HepG2 (cell line): ENCODE measurements around the gene TP63. TPM values are rescaled to one million over a fixed set of nuclear protein-coding genes. Genes with fewer than 3 reads are reported as not detected.

ENCODE experiments used
- ATAC-seq: fragments of 200-7000 bp; cut with Tn5 transposase; 3 replicates; pipeline ENCODE4 v1.9.1; 2020; ENCODE audit warnings: mild to moderate bottlenecking, moderate library complexity
- BruUV-seq: library from RNA; stranded (reverse); fragments of 400-500 nt; replicated peaks from 2 replicates; lab custom pipeline; 2021; lab: Mats Ljungman, UMichigan
- CTCF ChIA-PET: fragments of 300-600 bp; formaldehyde crosslinking; extraction: SDS; loops from one replicate; lab custom pipeline; 2021; ENCODE audit warnings: low total read pairs, inconsistent platforms, low intra/inter-chr PET ratio; lab: Yijun Ruan, JAX
- POLR2A ChIA-PET: fragments of 350-600 bp; sonication (Branson Sonifier 250); formaldehyde crosslinking; loops from one replicate; lab custom pipeline; 2020; ENCODE audit warnings: antibody characterized with exemption, inconsistent platforms; lab: Yijun Ruan, JAX
- DNase-seq: peaks from one replicate; pipeline ENCODE4 v3.0.0-alpha.2; 2015; ENCODE audit warnings: low spot score
- FAIRE-seq: peaks from 3 replicates; lab custom pipeline; 2011; peaks lifted over from hg19 to GRCh38; lab: Jason Lieb, UNC
- H2AFZ ChIP-seq: one replicate; pipeline ENCODE4 v1.6.1; 2011; ENCODE audit warnings: low read length, inconsistent platforms
- H3K27ac ChIP-seq: fragments of 300-600 bp; 3 replicates; pipeline ENCODE4 v1.8.0; 2011; ENCODE audit warnings: mixed run types, mild to moderate bottlenecking, mixed read lengths, low read length, inconsistent platforms; ENCODE audit not compliant: insufficient read depth; ENCODE audit errors: extremely low read length
- H3K27me3 ChIP-seq, 2 experiments: fragments of 200-600 bp in 1 of 2; 2 replicates in 1 of 2; 3 replicates in 1 of 2; pipeline versions ENCODE4 v1.6.0 to v1.8.0; 2011; ENCODE audit warnings: low read length in 2 of 2, mild to moderate bottlenecking in 2 of 2, moderate library complexity in 2 of 2, inconsistent platforms in 1 of 2; ENCODE audit not compliant: insufficient read depth in 2 of 2, control insufficient read depth in 1 of 2
- H3K36me3 ChIP-seq, 2 experiments: fragments of 200-600 bp in 1 of 2; replicated peaks in 1 of 2; 2 replicates in 1 of 2; 3 replicates in 1 of 2; pipeline versions ENCODE4 v1.5.1 to v1.8.0; 2011; ENCODE audit warnings: low read length in 2 of 2, inconsistent platforms in 1 of 2; ENCODE audit not compliant: insufficient read depth in 2 of 2, control insufficient read depth in 1 of 2
- H3K4me1 ChIP-seq: 2 replicates; pipeline ENCODE4 v1.5.1; 2012; ENCODE audit warnings: low read length, inconsistent platforms; ENCODE audit not compliant: insufficient read depth
- H3K4me2 ChIP-seq: 2 replicates; pipeline ENCODE4 v1.6.0; 2011; ENCODE audit warnings: low read depth, low read length, inconsistent platforms
- H3K4me3 ChIP-seq, 3 experiments: fragments of 200-600 bp in 1 of 3; sonication (generic), shearing (Covaris generic) in 1 of 3; replicated peaks in 1 of 3; 2 replicates each; pipeline ENCODE4 v1.5.1; 2011 to 2016; ENCODE audit warnings: low read length in 3 of 3, inconsistent platforms in 2 of 3, low read depth in 2 of 3, mild to moderate bottlenecking in 2 of 3, control low read depth in 1 of 3, mixed read lengths in 1 of 3; ENCODE audit not compliant: insufficient read depth in 1 of 3
- H3K79me2 ChIP-seq: one replicate; pipeline ENCODE4 v1.6.1; 2011; ENCODE audit warnings: low read length, inconsistent platforms; ENCODE audit not compliant: insufficient read depth
- H3K9ac ChIP-seq: 2 replicates; pipeline ENCODE4 v1.6.0; 2011; ENCODE audit warnings: mild to moderate bottlenecking, low read depth, low read length, inconsistent platforms; ENCODE audit not compliant: insufficient read depth
- H3K9me3 ChIP-seq: 2 replicates; pipeline ENCODE4 v1.5.1; 2012; ENCODE audit warnings: mild to moderate bottlenecking, low read length
- H4K20me1 ChIP-seq: 2 replicates; pipeline ENCODE4 v1.6.0; 2011; ENCODE audit warnings: inconsistent platforms, mild to moderate bottlenecking, low read length, moderate library complexity; ENCODE audit not compliant: insufficient read depth
- ATAD3A ChIP-seq: sonication (generic); formaldehyde crosslinking; IDR thresholded peaks from 2 replicates; pipeline ENCODE4 v1.4.0; 2020; ENCODE audit warnings: missing genetic modification reagents
- MED13 ChIP-seq: sonication (generic); formaldehyde crosslinking; IDR thresholded peaks from 2 replicates; pipeline ENCODE4 v1.5.0; 2020; ENCODE audit warnings: missing genetic modification reagents
- NFIC ChIP-seq: IDR thresholded peaks from 2 replicates; pipeline ENCODE4 v1.6.1; 2012; ENCODE audit warnings: mild to moderate bottlenecking, low read length, inconsistent platforms
- PHB2 ChIP-seq: fragments of 450-650 bp; IDR thresholded peaks from 2 replicates; pipeline ENCODE4 v1.6.1; 2018; ENCODE audit not compliant: partially characterized antibody
- SALL1 ChIP-seq: sonication (generic); formaldehyde crosslinking; IDR thresholded peaks from 2 replicates; pipeline ENCODE4 v1.8.0; 2022; ENCODE audit warnings: mild to moderate bottlenecking, missing genetic modification reagents
- ZNF382 ChIP-seq: sonication (generic); formaldehyde crosslinking; IDR thresholded peaks from 2 replicates; pipeline ENCODE4 v1.5.0; 2020; ENCODE audit warnings: missing genetic modification reagents, mild to moderate bottlenecking, borderline replicate concordance
- ZNF878 ChIP-seq: sonication (generic); formaldehyde crosslinking; IDR thresholded peaks from 2 replicates; pipeline ENCODE4 v1.8.1; 2023; ENCODE audit warnings: mild to moderate bottlenecking, missing genetic modification reagents, moderate library complexity
- WGBS: methylation state at CpG from one replicate; pipeline ENCODE4 v1.1.6; 2017; ENCODE audit warnings: low lambda C conversion rate; 5-methylcytosine and 5-hydroxymethylcytosine counted together
- in situ Hi-C: cut with HindIII; loops from 2 replicates; pipeline ENCODE4 v1.10.0; 2017; ENCODE audit warnings: low pct_unique_long_range_greater_than_20kb; ENCODE audit not compliant: extremely low pct_ligation_motif_present
- intact Hi-C: fragments of 100-400 bp; cut with micrococcal nuclease; formaldehyde crosslinking; loops from one replicate; pipeline ENCODE4 v1.10.0; 2022; ENCODE audit not compliant: unreplicated experiment
- polyA plus RNA-seq, 8 experiments: library from polyadenylated mRNA; depleted of rRNA in 3 of 8; stranded (reverse) in 7 of 8; unstranded in 1 of 8; fragments of >200 nt; fragmentation: Illumina TruSeq in 4 of 8; extraction: Trizol in 4 of 8; gene quantifications; 2 replicates each; pipeline versions ENCODE4 v1.2.1 to v1.2.3, GENCODE V29; 2011 to 2016; ENCODE audit warnings: low read depth in 4 of 8, missing spikeins in 1 of 8, mixed read lengths in 1 of 8; ENCODE audit not compliant: insufficient read depth in 1 of 8
- total RNA-seq, 5 experiments: library from RNA; depleted of rRNA; stranded (reverse); fragments of >200 nt; fragmentation: Illumina TruSeq; extraction: Trizol; gene quantifications; 2 replicates each; pipeline ENCODE4 v1.2.3, GENCODE V29; 2016; ENCODE audit warnings: low read depth in 1 of 5
- TF ChIP-seq, protein P1 (sequence below): sonication (generic); formaldehyde crosslinking; IDR thresholded peaks from 2 replicates; pipeline ENCODE4 v1.9.0; 2021; ENCODE audit warnings: missing genetic modification reagents, borderline replicate concordance

The TP63 gene
- total and polyA plus RNA-seq, 2 of the 13 experiments (the other 11 are each of a cell fraction or from before 2014, with no cell fraction given) = not detected

GRCh38 chr3:189830401-189830800 is 199.2 kb downstream of the TP63 start:
- intact Hi-C loops = no loop called here
- H4K20me1 ChIP-seq = no peaks in the 10 kb centered on the region
- CTCF ChIA-PET = no interaction called here

DNA sequence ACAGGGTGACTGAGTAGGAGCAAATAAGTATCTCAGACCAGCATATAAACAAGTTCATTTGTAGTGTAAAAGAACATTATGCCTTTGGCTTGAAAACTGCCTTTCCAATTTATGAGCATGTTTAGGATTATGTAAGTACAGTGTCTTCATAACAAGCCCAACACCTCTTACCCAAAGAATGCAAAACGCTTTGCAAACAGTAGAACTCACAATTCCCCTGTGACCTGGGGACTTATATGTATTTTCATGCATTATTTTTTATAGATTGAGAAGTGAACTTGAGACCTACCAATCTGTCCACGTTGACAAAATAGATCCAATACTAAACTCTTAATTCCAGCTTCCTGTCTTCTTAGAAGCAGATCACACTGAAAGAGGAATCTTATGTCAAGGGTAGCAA is 202.1 kb downstream of the TP63 start:
- CTCF ChIA-PET = no interaction called here
- ATAC-seq (no peak), DNase-seq (no peak), FAIRE-seq (no peak)
- no peaks in the 10 kb centered on the region for H3K9me3 ChIP-seq
- WGBS = 3% methylated on average over 2 of the region's 2 CpGs
- no peaks in the 10 kb centered on the region for H4K20me1 ChIP-seq
- H3K4me3 ChIP-seq = no peak overlapping the region
- in situ Hi-C loops (no loop called here), intact Hi-C loops (no loop called here)
- H3K4me2 ChIP-seq = no peak overlapping the region
- BruUV-seq = no TSS peak
- no peak overlapping the region for H3K9ac ChIP-seq
- no peaks in the 10 kb centered on the region for H3K27me3 ChIP-seq
- H2AFZ ChIP-seq = no peak overlapping the region
- no peak overlapping the region for H3K27ac ChIP-seq
- no peaks in the 10 kb centered on the region for H3K36me3 ChIP-seq
- POLR2A ChIA-PET = no interaction called here
- H3K4me1 ChIP-seq = no peaks in the 10 kb centered on the region
- H3K79me2 ChIP-seq = no peaks in the 10 kb centered on the region
- TF ChIP-seq MED13 (CRISPR knock-in tag) (no peak), ATAD3A (CRISPR knock-in tag) (no peak), ZNF878 (CRISPR knock-in tag) (no peak), NFIC (no peak), ZNF382 (no peak)
- TF ChIP-seq, protein P1, sequence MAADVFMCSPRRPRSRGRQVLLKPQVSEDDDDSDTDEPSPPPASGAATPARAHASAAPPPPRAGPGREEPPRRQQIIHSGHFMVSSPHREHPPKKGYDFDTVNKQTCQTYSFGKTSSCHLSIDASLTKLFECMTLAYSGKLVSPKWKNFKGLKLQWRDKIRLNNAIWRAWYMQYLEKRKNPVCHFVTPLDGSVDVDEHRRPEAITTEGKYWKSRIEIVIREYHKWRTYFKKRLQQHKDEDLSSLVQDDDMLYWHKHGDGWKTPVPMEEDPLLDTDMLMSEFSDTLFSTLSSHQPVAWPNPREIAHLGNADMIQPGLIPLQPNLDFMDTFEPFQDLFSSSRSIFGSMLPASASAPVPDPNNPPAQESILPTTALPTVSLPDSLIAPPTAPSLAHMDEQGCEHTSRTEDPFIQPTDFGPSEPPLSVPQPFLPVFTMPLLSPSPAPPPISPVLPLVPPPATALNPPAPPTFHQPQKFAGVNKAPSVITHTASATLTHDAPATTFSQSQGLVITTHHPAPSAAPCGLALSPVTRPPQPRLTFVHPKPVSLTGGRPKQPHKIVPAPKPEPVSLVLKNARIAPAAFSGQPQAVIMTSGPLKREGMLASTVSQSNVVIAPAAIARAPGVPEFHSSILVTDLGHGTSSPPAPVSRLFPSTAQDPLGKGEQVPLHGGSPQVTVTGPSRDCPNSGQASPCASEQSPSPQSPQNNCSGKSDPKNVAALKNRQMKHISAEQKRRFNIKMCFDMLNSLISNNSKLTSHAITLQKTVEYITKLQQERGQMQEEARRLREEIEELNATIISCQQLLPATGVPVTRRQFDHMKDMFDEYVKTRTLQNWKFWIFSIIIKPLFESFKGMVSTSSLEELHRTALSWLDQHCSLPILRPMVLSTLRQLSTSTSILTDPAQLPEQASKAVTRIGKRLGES (CRISPR knock-in tag) = no peak
- TF ChIP-seq, all 625 proteins: peak for 0

More at GRCh38 chr3:189830401-189830800, 199.2 kb downstream of the TP63 start:
- no peaks in the 10 kb centered on the region for H3K27me3 ChIP-seq
- TF ChIP-seq SALL1 (CRISPR knock-in tag) (no peak), PHB2 (no peak)
- TF ChIP-seq, all 625 proteins: peak for 0
- Histone ChIP-seq H3K9ac (no peak overlapping the region), H3K4me2 (no peak overlapping the region), H3K4me3 (no peak overlapping the region), H3K27ac (no peak overlapping the region), H3K79me2 (no peaks in the 10 kb centered on the region), H3K9me3 (no peaks in the 10 kb centered on the region), H3K4me1 (no peaks in the 10 kb centered on the region), H2AFZ (no peak overlapping the region), H3K36me3 (no peaks in the 10 kb centered on the region)
- BruUV-seq = no TSS peak
- FAIRE-seq (no peak), ATAC-seq (no peak), DNase-seq (no peak)
- POLR2A ChIA-PET = no interaction called here
- 49% methylated on average over 2 of the region's 2 CpGs for WGBS
- in situ Hi-C loops = no loop called here
